ENCODE data around the gene AMPD2. TPM values are rescaled to one million over a fixed set of nuclear protein-coding genes. Genes with fewer than 3 reads are reported as not detected.

Gene AMPD2
- total and polyA plus RNA-seq, 4 donors = 19.2 to 87.4 (median 22.7) TPM

GRCh38 chr1:109658533-109659042 is 39.0 kb downstream of the AMPD2 start:
- Histone ChIP-seq H3K36me3 (ENCODE audit: control insufficient read depth in 4 of 4, insufficient read depth in 3 of 4, low read depth in 1 of 4, low read length in 3 of 4) (peaks cover 0 to 24% (median 8%) of the 10 kb centered on the region in 4 donors), H3K4me1 (ENCODE audit: control insufficient read depth in 4 of 4, insufficient read depth in 4 of 4, low read length in 3 of 4) (peaks cover 6 to 21% (median 13%) of the 10 kb centered on the region in 4 donors), H3K27me3 (ENCODE audit: control insufficient read depth in 4 of 4, insufficient read depth in 4 of 4, low read length in 3 of 4) (no peaks in the 10 kb centered on the region), H3K27ac (ENCODE audit: low read depth in 1 of 2, low read length in 2 of 2) (no peak overlapping the region), H3K9me3 (ENCODE audit: control insufficient read depth in 4 of 4, low read length in 3 of 4) (no peaks in the 10 kb centered on the region), H3K4me3 (ENCODE audit: low read depth in 1 of 3, low read length in 3 of 3) (no peak overlapping the region), H3K9ac (ENCODE audit: low read depth in 1 of 2, low read length in 2 of 2) (no peak overlapping the region)
- no peak for TF ChIP-seq JUND (IDR thresholded peaks at IDR 0.05)
- TF ChIP-seq RAD21 (IDR thresholded peaks at IDR 0.05) = no peak
- TF ChIP-seq ZBTB33 (IDR thresholded peaks at IDR 0.05) = no peak
- no peak for TF ChIP-seq GABPA (IDR thresholded peaks at IDR 0.05 in 1 of 2, conservative IDR thresholded peaks at IDR 0.05 in 1 of 2)
- no peak for TF ChIP-seq TAF1 (conservative IDR thresholded peaks at IDR 0.05)
- no peak for TF ChIP-seq FOXA2 (IDR thresholded peaks at IDR 0.05)
- TF ChIP-seq HNF4A (conservative IDR thresholded peaks at IDR 0.05) = no peak
- TF ChIP-seq REST (IDR thresholded peaks at IDR 0.05) = no peak
- TF ChIP-seq EGR1 (IDR thresholded peaks at IDR 0.05; ENCODE audit: low read depth in 2 of 2) = no peak
- TF ChIP-seq FOXA1 (IDR thresholded peaks at IDR 0.05) = no peak
- no peak for TF ChIP-seq SP1 (IDR thresholded peaks at IDR 0.05)
- TF ChIP-seq NR2F2 (IDR thresholded peaks at IDR 0.05) = no peak
- no peak for TF ChIP-seq ATF3 (IDR thresholded peaks at IDR 0.05)
- no peak for TF ChIP-seq CTCF (IDR thresholded peaks at IDR 0.05; ENCODE audit: low read depth, low read length, missing input control)
- WGBS = 60% methylated on average over 3 of the region's 3 CpGs
- no peak for DNase-seq (ENCODE audit: low spot score)

GRCh38 chr1:109659145-109659544 is 39.5 kb downstream of the AMPD2 start:
- WGBS = 60% methylated on average over 2 of the region's 2 CpGs
- Histone ChIP-seq H3K9ac (ENCODE audit: low read depth in 1 of 2, low read length in 2 of 2) (no peak overlapping the region), H3K36me3 (ENCODE audit: control insufficient read depth in 4 of 4, insufficient read depth in 3 of 4, low read depth in 1 of 4, low read length in 3 of 4) (peaks cover 0 to 24% (median 8%) of the 10 kb centered on the region in 4 donors), H3K4me3 (ENCODE audit: low read depth in 1 of 3, low read length in 3 of 3) (no peak overlapping the region), H3K9me3 (ENCODE audit: control insufficient read depth in 4 of 4, low read length in 3 of 4) (no peaks in the 10 kb centered on the region), H3K27me3 (ENCODE audit: control insufficient read depth in 4 of 4, insufficient read depth in 4 of 4, low read length in 3 of 4) (no peaks in the 10 kb centered on the region), H3K27ac (ENCODE audit: low read depth in 1 of 2, low read length in 2 of 2) (no peak overlapping the region), H3K4me1 (ENCODE audit: control insufficient read depth in 4 of 4, insufficient read depth in 4 of 4, low read length in 3 of 4) (peaks cover 6 to 21% (median 13%) of the 10 kb centered on the region in 4 donors)
- no peak for DNase-seq (ENCODE audit: low spot score)
- TF ChIP-seq MAX (IDR thresholded peaks at IDR 0.05) = no peak
- no peak for TF ChIP-seq CTCF (IDR thresholded peaks at IDR 0.05; ENCODE audit: low read depth, low read length, missing input control)
- TF ChIP-seq HNF4A (conservative IDR thresholded peaks at IDR 0.05) = no peak
- TF ChIP-seq GABPA (IDR thresholded peaks at IDR 0.05 in 1 of 2, conservative IDR thresholded peaks at IDR 0.05 in 1 of 2) = no peak
- TF ChIP-seq SP1 (IDR thresholded peaks at IDR 0.05) = no peak
- no peak for TF ChIP-seq RXRA (IDR thresholded peaks at IDR 0.05)
- no peak for TF ChIP-seq YY1 (IDR thresholded peaks at IDR 0.05)
- TF ChIP-seq JUND (IDR thresholded peaks at IDR 0.05) = no peak
- TF ChIP-seq FOXA1 (IDR thresholded peaks at IDR 0.05) = no peak
- no peak for TF ChIP-seq FOXA2 (IDR thresholded peaks at IDR 0.05)
- no peak for TF ChIP-seq TAF1 (conservative IDR thresholded peaks at IDR 0.05)
- TF ChIP-seq RAD21 (IDR thresholded peaks at IDR 0.05) = no peak
- TF ChIP-seq REST (IDR thresholded peaks at IDR 0.05) = no peak

Measured in liver (tissue), 9 donors.